Measurements from ENCODE around the gene ZNF217.
"Not testable (repeated sequence)": the region's sequence is repeated elsewhere in the genome, so short reads cannot be mapped to it uniquely, and the experiment has no call there.

ZNF217 gene

DNA sequence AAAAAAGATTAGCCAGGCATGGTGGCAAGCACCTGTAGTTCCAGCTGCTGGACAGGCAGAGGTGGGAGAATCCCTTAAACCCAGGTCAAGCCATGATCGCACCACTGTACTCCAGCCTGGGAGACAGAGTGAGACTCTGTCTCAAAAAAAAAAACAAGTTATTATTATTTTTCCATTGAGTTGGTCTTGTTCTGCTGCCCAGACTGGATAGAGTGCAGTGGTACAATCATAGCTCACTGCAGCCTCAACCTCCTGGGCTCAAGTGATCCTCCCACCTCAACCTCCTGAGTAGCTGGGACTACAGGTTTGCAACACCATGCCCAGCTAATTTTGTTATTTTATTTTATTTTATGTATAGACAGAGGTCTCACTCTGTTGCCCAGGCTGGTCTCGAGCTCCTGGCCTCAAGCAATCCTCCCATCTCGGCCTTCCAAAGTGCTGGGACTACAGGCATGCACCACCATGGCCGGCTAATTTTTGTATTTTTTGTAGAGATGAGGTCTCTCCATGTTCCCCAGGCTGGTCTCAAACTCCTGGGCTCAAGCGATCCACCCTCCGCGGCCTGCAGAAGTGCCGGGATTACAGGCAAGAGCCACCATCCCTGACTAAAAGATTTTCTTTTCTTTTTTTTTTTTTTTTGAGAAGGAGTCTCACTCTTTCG is 31.4 kb downstream of the ZNF217 start:
- DNase-seq: not testable (repeated sequence)

DNA sequence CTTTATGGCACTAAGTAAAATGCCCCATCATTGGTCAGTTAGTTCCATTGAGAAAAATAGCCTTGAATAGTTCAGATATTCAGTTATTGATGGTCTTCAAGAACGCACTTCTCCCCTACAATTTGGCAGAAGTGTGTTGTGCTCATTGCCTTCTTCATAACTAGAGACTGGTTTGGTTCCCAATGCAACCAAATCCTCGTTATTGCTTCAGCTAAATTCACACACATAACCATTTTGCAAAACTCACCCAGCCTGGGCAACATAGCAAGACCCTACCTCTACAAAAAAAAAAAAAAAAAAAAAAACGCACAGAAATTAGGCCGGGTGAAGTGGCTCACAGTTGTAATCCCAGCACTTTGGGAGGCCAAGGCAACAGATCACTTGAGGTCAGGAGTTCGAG is 32.1 kb downstream of the ZNF217 start:
- no peak for DNase-seq

GRCh38 chr20:53559816-53560215 is 33.8 kb downstream of the ZNF217 start:
- DNase-seq: no peak

GRCh38 chr20:53557130-53557529 is 36.5 kb downstream of the ZNF217 start:
- DNase-seq: no peak

GRCh38 chr20:53556267-53556897 is 37.3 kb downstream of the ZNF217 start:
- no peak for DNase-seq

- DNase-seq: no peak
Measured at GRCh38 chr20:53555816-53556215, 37.8 kb downstream of the ZNF217 start.

GRCh38 chr20:53555081-53555480 is 38.6 kb downstream of the ZNF217 start:
- DNase-seq: no peak

GRCh38 chr20:53552572-53552893 is 41.1 kb downstream of the ZNF217 start:
- not testable (repeated sequence) for DNase-seq

DNA sequence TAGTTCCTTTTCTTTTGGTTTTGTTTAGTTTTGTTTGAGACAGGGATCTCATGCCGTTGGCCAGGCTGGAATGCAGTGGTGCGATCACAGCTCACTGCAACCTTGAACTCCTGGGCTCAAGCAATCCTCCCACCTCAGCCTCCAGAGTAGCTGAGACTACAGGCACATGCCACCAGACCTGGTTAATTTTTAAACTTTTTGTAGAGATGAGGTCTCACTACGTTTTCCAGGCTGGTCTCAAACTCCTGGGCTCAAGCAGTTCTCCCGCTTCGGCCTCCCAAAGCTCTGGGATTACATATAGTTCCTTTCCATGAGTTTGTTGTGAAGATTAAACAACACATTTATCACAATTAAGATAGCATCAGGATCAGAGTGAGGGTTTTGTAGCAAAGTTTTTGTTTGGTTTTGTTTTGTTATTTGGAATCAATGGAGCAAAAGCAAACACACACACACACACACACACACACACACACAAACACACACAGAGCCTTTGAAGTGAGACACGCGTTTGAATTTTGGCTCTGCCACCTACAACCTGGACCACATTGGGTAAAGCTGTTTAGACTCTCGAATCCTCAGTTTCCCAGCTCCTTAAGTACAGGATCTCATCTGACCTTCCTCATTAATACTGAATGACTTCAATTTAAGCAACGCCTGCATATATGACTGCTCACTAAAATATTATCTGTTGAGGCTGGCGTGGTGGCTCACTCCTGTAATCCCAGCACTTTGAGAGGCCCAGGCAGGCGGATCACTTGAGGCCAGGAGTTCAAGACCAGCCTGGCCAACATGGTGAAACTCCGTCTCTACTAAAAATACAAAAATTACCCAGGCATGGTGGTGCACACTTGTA is 41.7 kb downstream of the ZNF217 start:
- not testable (repeated sequence) for DNase-seq

GRCh38 chr20:53550280-53551187 is 43.1 kb downstream of the ZNF217 start:
- DNase-seq: no peak

DNA sequence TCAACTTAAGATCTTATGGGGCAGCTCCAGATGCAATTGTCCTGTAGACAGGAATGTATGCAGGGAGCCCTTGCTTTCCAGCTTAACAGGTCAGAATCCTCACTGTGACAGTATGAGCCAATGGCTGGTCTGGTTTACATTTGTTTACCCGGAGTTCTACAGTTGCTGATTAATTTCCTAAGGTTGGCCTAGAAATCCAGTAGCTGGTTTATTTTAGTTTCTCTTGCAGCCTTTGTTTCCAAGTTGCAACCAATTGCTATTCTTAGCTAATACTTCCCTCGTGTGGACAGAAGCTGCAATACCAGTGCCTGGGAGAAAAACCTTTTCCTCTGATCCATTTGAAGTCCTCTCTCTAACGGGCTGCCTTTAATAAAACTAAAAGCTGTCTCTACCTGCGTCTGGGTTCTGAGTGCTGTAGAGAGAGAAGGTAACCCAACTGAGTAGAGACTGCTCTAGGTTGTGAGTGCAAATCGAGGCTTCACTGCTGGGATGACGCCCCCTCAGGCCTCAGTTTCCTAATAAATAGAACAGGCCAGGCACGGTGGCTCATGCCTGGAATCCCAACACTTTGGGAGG is 45.9 kb downstream of the ZNF217 start:
- peak; percentile 57 for DNase-seq

DNA sequence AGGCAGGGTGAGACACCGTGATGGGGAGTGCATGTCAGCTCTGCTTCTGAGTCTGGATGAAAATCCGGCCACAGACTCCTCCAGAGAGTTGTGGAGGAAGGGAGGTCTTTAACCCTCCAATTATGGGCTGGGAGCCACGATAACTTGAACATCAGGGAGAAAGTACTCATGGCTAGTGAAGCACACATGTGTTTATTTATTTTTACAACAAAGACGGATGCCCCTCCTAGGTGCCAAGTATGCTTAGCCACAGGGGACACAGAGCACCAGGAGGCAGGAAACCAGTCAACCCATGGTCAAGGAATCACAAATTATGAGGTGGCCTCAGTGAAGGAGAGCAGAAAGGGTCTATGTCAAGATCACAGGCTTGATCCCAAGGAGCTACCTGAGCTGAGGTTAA is 54.1 kb downstream of the ZNF217 start:
- no peak for DNase-seq

- DNase-seq: not testable (repeated sequence)
Measured at GRCh38 chr20:53536382-53536781, 57.3 kb downstream of the ZNF217 start.

DNA sequence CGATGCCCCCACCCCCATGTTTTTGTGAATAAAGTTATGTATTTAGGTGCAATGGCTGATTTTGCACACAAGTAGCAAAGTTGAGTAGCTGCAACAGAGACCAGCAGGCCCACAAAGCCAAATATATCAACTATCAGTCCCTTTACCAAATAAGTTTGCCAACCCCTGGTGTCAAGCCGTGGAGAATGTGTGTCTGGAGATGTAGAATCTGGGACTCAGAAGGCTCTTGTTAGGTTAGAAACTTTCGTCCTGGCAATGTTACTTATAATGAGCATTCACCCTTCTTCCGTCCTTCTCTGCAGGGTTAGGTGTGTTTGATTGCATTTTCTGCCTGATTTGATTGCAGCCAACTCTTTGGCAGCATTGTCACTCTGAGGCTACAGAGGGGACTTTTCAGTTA is 57.8 kb downstream of the ZNF217 start:
- DNase-seq: no peak

GRCh38 chr20:53534037-53534436 is 59.6 kb downstream of the ZNF217 start:
- no peak for DNase-seq

DNA sequence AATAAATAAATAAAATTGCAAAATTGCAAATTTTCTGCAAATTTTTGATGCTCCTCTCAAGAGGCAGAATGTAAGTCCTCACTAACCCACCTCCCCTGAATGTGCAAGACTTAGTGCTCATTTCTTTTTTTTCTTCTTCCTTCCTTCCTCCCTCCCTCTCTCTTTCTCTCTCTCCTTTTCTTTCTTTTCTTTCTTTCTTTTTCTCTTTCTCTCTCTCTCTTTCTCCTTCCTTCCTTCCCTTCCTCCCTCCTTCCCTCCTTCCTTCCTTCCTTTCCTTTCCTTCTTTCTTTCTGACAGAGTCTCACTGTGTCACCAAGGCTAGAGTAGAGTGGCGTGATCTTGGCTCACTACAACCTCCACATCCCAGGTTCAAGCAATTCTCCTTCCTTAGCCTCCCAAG is 60.1 kb downstream of the ZNF217 start:
- DNase-seq: no peak

- DNase-seq: not testable (repeated sequence)
Measured at GRCh38 chr20:53532654-53533312, 60.9 kb downstream of the ZNF217 start.

DNA sequence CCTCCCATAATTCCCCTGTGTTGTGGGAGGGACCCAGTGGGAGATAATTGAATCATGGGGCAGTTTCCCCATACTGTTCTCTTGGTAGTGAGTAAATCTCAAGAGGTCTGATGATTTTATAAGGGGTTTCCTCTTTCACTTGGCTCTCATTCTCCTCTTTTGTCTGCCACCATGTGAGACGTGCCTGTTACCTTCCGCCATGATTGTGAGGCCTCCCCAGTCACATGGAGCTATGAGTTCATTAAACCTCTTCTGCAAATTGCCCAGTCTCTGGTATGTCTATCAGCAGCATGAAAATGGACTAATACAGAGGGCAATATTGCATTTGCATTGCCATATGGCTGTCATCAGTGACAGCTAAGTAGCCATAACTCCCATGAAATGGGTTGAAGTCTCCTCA is 63.2 kb downstream of the ZNF217 start:
- DNase-seq: no peak

DNA sequence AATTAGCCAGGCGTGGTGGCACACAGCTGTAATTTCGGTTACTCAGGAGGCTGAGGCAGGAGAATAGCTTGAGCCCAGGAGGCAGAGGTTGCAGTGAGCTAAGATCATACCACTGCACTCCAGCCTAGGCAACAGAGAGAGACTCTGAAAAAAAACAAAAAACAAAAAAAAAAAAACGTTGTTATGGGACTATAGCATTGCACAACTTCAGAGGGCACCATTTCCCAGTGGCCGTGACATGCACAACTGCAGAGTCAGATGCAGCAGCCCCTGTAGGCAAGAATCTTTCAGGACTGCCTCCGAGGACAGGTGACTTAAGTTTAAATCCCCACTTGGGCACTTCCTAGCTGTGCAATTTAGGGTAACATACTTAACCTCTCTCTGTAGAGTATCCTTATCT is 64.0 kb downstream of the ZNF217 start:
- DNase-seq: no peak

DNA sequence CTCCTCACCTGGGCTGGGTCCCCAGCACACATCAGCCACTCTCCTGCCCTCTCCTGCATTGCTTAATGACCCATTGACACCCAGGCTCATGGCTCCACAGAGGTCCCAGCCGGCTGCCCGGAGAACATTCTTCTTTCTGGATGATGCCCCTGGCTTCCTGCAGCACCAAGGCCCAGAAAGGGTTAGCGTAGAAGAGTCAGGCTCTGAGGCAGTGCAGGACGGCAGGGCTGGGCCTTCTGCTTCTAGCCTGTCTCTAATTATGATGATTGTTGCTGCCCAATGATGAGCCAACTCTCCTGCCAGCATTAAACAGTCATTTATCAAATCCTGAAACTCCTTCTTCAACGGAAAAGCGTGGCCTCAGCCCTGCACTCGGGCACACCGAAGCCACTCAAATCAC is 66.4 kb downstream of the ZNF217 start:
- no peak for DNase-seq

GRCh38 chr20:53524589-53525312 is 68.9 kb downstream of the ZNF217 start:
- DNase-seq: no peak
